ENCODE results near the gene OR2A14. TPM values are rescaled to one million over a fixed set of nuclear protein-coding genes. Genes with fewer than 3 reads are reported as not detected.
"Not testable (repeated sequence)": the region's sequence is repeated elsewhere in the genome, so short reads cannot be mapped to it uniquely, and the experiment has no call there.

Gene OR2A14
- total and polyA plus RNA-seq, 2 experiments from 2014 or later: 0.27 TPM; not detected in 1

DNA sequence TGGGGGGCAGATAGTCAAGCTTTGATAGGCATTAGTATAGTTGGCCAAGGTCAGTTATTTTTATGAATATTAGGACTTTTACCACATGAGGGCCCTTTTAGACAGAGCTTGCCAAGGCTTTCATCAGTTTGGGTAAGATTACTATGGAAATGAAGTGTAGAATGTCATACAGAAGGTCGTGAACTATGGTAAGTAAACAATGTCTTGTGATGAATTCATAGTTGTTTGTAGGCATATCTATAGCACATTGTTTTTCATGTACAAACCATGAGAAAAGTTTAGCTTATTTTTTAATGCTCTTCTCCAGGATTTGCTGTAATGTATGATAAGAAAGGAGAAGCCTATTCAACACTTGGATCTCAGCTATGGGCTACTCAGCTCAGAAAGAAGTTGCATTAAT lies 9.3 kb upstream of the OR2A14 start:
- no peak for TF ChIP-seq EZH2phosphoT487 (IDR thresholded peaks at IDR 0.05; ENCODE audit: low read depth, severe bottlenecking, unreplicated experiment)
- TF ChIP-seq, protein P1, sequence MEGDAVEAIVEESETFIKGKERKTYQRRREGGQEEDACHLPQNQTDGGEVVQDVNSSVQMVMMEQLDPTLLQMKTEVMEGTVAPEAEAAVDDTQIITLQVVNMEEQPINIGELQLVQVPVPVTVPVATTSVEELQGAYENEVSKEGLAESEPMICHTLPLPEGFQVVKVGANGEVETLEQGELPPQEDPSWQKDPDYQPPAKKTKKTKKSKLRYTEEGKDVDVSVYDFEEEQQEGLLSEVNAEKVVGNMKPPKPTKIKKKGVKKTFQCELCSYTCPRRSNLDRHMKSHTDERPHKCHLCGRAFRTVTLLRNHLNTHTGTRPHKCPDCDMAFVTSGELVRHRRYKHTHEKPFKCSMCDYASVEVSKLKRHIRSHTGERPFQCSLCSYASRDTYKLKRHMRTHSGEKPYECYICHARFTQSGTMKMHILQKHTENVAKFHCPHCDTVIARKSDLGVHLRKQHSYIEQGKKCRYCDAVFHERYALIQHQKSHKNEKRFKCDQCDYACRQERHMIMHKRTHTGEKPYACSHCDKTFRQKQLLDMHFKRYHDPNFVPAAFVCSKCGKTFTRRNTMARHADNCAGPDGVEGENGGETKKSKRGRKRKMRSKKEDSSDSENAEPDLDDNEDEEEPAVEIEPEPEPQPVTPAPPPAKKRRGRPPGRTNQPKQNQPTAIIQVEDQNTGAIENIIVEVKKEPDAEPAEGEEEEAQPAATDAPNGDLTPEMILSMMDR (IDR thresholded peaks at IDR 0.05; ENCODE audit: poor library complexity): no peak
- TF ChIP-seq EZH2 (IDR thresholded peaks at IDR 0.05; ENCODE audit: borderline replicate concordance): no peak
- Histone ChIP-seq H3K27ac (no peak overlapping the region), H3K27me3 (no peaks in the 10 kb centered on the region), H3K36me3 (replicated peaks; ENCODE audit: insufficient read depth, low read depth) (no peaks in the 10 kb centered on the region), H2AFZ (no peak overlapping the region), H3K79me2 (no peaks in the 10 kb centered on the region), H3K4me3 (no peak overlapping the region), H3K4me2 (no peak overlapping the region), H3K9me2 (replicated peaks; ENCODE audit: insufficient read depth) (no peaks in the 10 kb centered on the region), H3K4me1 (ENCODE audit: insufficient read depth) (no peaks in the 10 kb centered on the region), H4K20me1 (ENCODE audit: insufficient read depth, poor library complexity, severe bottlenecking) (no peaks in the 10 kb centered on the region), H3K9me3 (ENCODE audit: low read depth) (no peaks in the 10 kb centered on the region)
- 81% methylated on average over 1 of the region's 1 CpG for WGBS (ENCODE audit: low lambda C conversion rate, missing lambda C conversion rate)
- DNase-seq (ENCODE audit: low spot score): no peak

GRCh38 chr7:144118341-144118740 lies 4.6 kb upstream of the OR2A14 start:
- H3K9me3 ChIP-seq (ENCODE audit: low read depth): no peaks in the 10 kb centered on the region
- no peak overlapping the region for H2AFZ ChIP-seq
- 89% methylated on average over 8 of the region's 8 CpGs for WGBS (ENCODE audit: low lambda C conversion rate, missing lambda C conversion rate)
- H3K27ac ChIP-seq: no peak overlapping the region
- no peak for DNase-seq (ENCODE audit: low spot score)
- no peaks in the 10 kb centered on the region for H3K36me3 ChIP-seq (replicated peaks; ENCODE audit: insufficient read depth, low read depth)
- H3K4me2 ChIP-seq: no peak overlapping the region
- no peak for TF ChIP-seq EZH2phosphoT487 (IDR thresholded peaks at IDR 0.05; ENCODE audit: low read depth, severe bottlenecking, unreplicated experiment)
- TF ChIP-seq EZH2 (IDR thresholded peaks at IDR 0.05; ENCODE audit: borderline replicate concordance): no peak
- TF ChIP-seq, protein P1 (IDR thresholded peaks at IDR 0.05; ENCODE audit: poor library complexity): no peak
- no peaks in the 10 kb centered on the region for H3K27me3 ChIP-seq
- H3K4me1 ChIP-seq (ENCODE audit: insufficient read depth): no peaks in the 10 kb centered on the region
- H3K9me2 ChIP-seq (replicated peaks; ENCODE audit: insufficient read depth): no peaks in the 10 kb centered on the region
- H3K79me2 ChIP-seq: no peaks in the 10 kb centered on the region
- H3K4me3 ChIP-seq: no peak overlapping the region
- no peaks in the 10 kb centered on the region for H4K20me1 ChIP-seq (ENCODE audit: insufficient read depth, poor library complexity, severe bottlenecking)

DNA sequence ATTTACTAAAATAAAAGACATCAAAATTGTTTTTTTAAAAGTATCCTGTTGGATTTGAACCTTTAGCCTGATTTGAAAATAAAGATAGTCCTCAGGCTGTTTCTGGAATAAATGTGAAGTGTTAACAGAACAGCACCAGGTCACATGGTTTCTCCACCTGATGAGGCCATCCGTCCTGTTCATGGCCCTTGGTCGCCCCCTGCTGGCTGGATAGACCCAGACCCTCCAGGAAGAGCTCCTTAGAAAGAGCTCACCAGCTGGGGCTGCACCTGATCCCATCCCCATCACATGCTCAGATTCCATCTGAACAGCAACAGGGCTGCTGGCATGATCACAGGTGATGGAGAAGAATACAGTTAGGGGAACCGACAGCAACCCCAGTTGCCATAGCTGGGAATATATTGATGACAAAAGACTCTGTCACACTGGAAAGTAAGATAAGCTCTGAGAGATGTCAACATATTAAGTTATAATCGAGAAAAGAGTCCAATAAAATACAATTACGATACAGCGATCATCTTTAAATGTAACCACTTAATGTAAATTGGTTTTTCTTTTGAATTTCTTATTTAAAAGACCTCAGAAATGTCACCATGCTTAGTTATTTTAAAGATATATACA lies 4.8 kb downstream of the OR2A14 start:
- H4K20me1 ChIP-seq (ENCODE audit: insufficient read depth, poor library complexity, severe bottlenecking): no peaks in the 10 kb centered on the region
- no peaks in the 10 kb centered on the region for H3K79me2 ChIP-seq
- no peaks in the 10 kb centered on the region for H3K27me3 ChIP-seq
- H3K27ac ChIP-seq: no peak overlapping the region
- H3K9me3 ChIP-seq (ENCODE audit: low read depth): no peaks in the 10 kb centered on the region
- 46% methylated on average over 6 of the region's 6 CpGs for WGBS (ENCODE audit: low lambda C conversion rate, missing lambda C conversion rate)
- DNase-seq (ENCODE audit: low spot score): peak; percentile 96
- H3K9me2 ChIP-seq (replicated peaks; ENCODE audit: insufficient read depth): no peaks in the 10 kb centered on the region
- no peak overlapping the region for H3K4me3 ChIP-seq
- H3K36me3 ChIP-seq (replicated peaks; ENCODE audit: insufficient read depth, low read depth): no peaks in the 10 kb centered on the region
- H2AFZ ChIP-seq: no peak overlapping the region
- no peak for TF ChIP-seq EZH2phosphoT487 (IDR thresholded peaks at IDR 0.05; ENCODE audit: low read depth, severe bottlenecking, unreplicated experiment)
- TF ChIP-seq, protein P1 (IDR thresholded peaks at IDR 0.05; ENCODE audit: poor library complexity): peak; percentile 88
- no peak for TF ChIP-seq EZH2 (IDR thresholded peaks at IDR 0.05; ENCODE audit: borderline replicate concordance)
- H3K4me1 ChIP-seq (ENCODE audit: insufficient read depth): no peaks in the 10 kb centered on the region
- H3K4me2 ChIP-seq: no peak overlapping the region

DNA sequence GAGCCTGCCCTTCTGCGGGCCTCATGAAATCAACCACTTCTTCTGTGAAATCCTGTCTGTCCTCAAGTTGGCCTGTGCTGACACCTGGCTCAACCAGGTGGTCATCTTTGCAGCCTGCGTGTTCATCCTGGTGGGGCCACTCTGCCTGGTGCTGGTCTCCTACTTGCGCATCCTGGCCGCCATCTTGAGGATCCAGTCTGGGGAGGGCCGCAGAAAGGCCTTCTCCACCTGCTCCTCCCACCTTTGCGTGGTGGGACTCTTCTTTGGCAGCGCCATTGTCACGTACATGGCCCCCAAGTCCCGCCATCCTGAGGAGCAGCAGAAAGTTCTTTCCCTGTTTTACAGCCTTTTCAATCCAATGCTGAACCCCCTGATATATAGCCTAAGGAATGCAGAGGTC lies 6.6 kb downstream of the OR2A14 start:
- not testable (repeated sequence) for H3K79me2 ChIP-seq; H4K20me1 ChIP-seq (ENCODE audit: insufficient read depth, poor library complexity, severe bottlenecking); H3K4me3 ChIP-seq; H3K9me3 ChIP-seq (ENCODE audit: low read depth); H3K4me2 ChIP-seq; H3K9me2 ChIP-seq (replicated peaks; ENCODE audit: insufficient read depth); DNase-seq (ENCODE audit: low spot score); H3K27ac ChIP-seq; H3K4me1 ChIP-seq (ENCODE audit: insufficient read depth); H3K27me3 ChIP-seq; H3K36me3 ChIP-seq (replicated peaks; ENCODE audit: insufficient read depth, low read depth); H2AFZ ChIP-seq
- WGBS (ENCODE audit: low lambda C conversion rate, missing lambda C conversion rate): 94% methylated on average over 9 of the region's 9 CpGs

Data from hepatocyte (in vitro differentiated cells).